H1 (cell line): ENCODE results near the gene ENKUR. TPM values are rescaled to one million over a fixed set of nuclear protein-coding genes. Genes with fewer than 3 reads are reported as not detected.

Source experiments
- RBBP5 ChIP-seq: IDR thresholded peaks from 2 replicates; pipeline ENCODE4 v1.7.1; 2012; ENCODE audit warnings: low read depth, mild to moderate bottlenecking, inconsistent platforms, low read length, moderate library complexity, borderline replicate concordance
- SUZ12 ChIP-seq: fragments of 200-600 bp; sonication (generic); IDR thresholded peaks from 2 replicates; pipeline ENCODE4 v1.6.1; 2012; ENCODE audit warnings: mild to moderate bottlenecking, inconsistent platforms, low read length, moderate library complexity, mixed read lengths
- polyA plus RNA-seq, 7 experiments: library from polyadenylated mRNA; depleted of rRNA in 3 of 7; stranded (reverse) in 5 of 7; unstranded in 2 of 7; fragments of >200 nt in 5 of 7; fragments of 200-250 nt in 2 of 7; gene quantifications; 1 replicate in 5 of 7; 2 replicates in 1 of 7; 4 replicates in 1 of 7; pipeline versions ENCODE4 v1.2.1 to v1.2.3, GENCODE V29; 2011 to 2013; ENCODE audit warnings: missing spikeins in 2 of 7, mixed read lengths in 2 of 7
- total RNA-seq: library from RNA; stranded (reverse); fragmentation: NEBNext Ultra II Directional; extraction: Animal tissue kit (Norgen Biotek cat#: 25700); gene quantifications from 2 replicates; pipeline ENCODE4 v1.2.1, GENCODE V29; 2021

ENKUR gene
- total and polyA plus RNA-seq, 2 of the 8 experiments (the other 6 are each of a cell fraction or from before 2014, with no cell fraction given) = not detected

GRCh38 chr10:24952143-24952706, 63.7 kb downstream of the ENKUR start, which contains the start of gene PRTFDC1 (continued):
- TF ChIP-seq RBBP5 (no peak; the same call in 1 of the 2 replicates), SUZ12 (no peak)
